Activated T-helper 9 cell treated with anti-CD3 and anti-CD28 coated beads, Interleukin-2, amount 50 U/mL, for 16 hours (primary cell): Measurements from ENCODE around the gene TAOK3.
"Not testable (repeated sequence)": the region's sequence is repeated elsewhere in the genome, so short reads cannot be mapped to it uniquely, and the experiment has no call there.

ENCODE experiments used
- DNase-seq: peaks from one replicate; pipeline ENCODE4 v3.0.0-alpha.2; 2020; ENCODE audit warnings: low read depth

Gene TAOK3

DNA sequence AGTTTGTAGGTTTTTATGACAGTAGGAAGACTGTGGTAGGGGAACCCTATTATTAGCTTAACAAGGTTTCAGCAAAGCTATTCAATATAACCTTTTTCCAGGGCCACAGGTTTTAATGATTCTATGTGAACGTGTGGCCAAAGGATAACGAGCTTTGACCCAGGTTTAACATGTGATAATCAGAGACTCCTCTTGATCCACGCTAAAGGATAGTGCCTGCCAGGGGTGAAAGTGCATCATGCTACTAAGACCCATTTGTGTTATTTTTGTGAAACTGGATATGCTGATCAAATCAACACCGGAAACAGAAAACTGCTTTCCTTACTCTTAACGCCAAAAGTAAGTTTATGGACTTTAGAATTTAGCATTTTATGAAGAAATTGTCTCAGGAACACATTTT lies 909 bp upstream of the TAOK3 start:
- no peak for DNase-seq

DNA sequence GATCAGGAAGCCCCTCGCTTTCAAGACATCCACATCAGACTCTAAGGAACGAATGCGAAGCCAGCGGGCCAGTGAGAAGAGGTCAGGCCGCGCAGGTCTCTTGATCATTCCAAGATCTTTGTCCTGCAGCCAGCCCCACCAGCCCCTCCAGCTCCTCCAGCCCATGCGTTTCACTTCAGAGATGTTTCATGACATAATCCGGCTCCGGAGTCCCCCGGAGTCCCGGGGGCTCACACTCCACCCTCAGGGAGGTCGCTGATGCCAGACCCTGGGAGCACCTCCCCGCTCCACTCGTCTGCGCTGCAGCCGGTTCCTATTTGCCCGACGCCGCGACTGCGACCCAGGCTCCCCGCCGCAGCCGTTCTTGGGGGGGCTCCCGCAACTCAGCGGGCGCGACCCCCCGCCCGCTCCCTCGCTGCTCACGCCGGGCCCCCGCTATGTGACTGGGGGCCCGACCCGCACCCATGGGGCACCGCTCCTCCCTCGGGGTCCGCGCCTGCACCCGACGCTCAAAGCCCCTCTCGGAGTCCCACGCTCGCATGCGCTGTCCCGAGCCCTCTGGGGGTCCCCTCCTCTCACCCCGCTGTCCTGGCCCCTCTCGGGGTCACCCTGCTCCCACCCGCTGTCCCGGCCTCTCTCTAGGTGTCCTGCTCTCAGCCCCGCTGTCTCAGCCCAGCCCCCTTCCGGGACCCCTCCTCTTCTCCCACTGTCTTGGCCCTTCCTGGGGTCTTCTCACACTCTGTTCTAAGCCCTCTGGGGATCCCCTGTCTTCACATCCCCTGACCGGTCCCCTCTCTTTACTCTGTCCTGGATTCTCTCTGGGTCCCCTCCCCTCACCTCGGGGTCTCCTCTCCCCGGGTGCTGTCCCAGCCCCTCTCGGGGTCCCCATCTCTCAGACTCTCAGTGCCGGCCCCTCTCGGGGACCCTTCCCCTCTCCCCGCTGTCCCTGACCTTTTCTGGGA lies 1.1 kb downstream of the TAOK3 start:
- DNase-seq, result peak; percentile 4

DNA sequence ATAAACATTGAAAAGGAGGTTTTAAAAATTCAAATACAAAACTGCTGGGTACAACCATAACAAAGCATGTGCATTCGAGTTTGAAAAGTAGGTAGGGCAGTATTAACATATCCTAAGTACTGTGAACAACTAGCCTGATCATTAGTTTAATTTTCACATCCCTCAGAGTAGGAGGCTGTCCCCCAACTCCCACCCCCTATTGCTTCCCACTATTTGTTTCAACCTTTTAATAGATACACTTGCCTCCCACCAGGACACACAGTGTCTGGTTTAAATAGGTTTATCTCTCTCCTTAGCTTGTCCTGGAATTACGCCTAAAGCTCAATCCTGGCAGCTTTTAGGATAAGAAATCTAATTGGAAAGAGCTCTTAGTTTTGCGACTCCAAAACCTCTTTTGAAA lies 2.1 kb downstream of the TAOK3 start:
- no peak for DNase-seq

DNA sequence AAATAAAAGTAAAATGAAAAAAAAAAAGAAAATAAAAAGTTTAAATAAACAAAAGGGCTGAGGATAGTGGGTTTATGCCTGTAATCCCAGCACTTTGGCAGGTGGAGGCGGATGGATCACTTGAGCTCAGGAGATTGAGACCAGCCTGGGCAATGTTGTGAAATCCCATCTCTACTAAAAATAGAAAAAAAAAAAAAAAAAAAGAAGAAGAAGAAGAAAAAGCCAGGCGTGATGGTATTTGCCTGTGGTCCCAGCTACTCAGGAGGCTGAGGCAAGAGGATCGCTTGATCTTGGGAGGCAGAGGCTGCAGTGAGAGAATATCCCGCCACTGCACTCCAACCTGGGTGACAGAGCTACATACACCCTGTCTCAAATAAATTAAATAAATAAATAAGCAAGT lies 3.9 kb downstream of the TAOK3 start:
- DNase-seq, result no peak

DNA sequence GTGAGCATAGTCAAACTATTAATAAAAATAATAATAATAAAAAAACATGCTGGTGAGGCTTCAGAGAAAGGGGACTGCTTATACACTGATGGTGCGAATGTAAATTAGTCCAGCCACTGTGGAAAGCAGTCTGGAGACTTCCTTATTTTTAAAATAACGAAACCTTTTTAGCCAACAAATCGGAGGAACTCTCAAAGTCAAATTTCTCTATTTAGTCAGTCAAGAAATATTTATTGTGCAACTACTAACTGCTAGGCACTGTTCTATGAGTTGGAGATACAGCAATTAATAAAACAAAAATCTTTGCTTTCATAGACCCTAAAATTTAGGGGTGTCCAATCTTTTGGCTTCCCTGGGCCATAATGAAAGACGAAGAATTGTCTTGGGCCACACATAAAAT lies 10.8 kb downstream of the TAOK3 start:
- DNase-seq, result no peak

DNA sequence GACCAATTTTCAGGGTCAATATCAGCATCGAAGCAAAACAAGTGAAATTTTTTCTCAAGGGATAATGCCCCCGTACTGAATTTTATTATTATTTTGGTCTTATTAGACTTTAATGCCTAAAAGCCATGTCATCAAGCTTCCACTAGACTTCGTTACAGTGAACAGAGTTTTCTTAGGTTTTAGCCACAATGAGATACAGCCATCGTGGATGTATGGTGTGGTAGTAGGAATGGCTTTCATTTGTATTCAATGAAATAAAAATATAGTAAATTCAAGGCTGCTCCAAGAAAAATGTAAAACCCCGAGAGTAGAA lies 11.7 kb downstream of the TAOK3 start:
- DNase-seq, result no peak

DNA sequence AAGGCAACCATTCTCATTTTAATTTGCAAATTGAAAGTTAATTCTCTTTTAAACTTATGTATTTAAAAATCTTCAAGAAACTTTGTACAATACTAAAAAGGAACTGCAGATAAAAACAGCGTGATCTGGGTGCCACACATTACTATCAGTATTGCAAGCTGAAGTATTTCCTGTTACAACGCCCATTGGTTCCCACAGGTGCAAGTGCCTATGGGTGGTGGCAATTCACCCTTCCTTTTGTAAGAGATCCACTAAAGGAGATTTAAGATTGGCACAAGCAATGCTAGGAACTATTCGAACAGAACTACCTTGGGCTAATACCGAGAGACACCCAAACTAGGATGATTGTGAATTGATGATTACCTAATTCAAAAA lies 13.2 kb downstream of the TAOK3 start:
- no peak for DNase-seq

DNA sequence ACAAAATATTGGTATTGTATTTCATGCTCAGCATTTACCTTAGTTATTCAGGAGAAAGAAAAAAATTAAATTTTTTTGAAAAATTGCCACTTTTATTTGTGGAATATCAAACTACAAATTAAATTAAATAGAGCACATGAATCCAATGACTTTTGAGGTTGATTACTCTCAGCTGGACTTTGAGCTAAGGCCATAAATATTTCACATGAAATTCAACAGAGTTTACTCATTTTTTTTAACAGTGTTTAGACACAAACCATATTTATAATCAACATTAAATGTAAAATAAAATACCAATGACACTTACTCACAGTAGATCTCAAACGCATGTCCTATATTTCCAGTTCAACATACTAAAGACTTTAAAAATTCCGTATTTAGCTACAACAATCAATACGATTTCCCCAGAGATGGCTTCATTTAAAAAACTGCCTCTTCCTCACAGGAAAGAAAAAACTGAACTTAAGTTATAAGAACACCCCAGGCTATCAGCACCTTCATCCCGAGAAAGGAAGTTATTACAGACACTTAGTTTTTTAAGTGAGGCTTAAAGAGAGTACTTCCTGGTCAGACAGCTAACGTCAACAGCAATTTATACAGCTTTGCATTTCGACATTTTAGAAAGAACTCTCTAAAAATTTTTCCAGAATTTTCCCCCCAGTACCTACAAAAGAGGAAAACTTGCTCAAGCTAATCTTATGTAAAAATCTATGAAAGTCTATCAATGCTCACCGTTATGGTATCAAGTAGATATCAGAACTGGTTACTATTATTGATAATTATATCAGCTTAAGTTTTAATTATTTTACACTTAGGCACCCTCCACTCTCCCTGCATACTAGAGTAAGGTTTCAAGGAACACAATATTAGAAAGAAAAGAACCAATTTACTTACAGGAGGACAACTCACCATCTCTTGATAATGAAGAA lies 13.8 kb downstream of the TAOK3 start:
- DNase-seq, result no peak

DNA sequence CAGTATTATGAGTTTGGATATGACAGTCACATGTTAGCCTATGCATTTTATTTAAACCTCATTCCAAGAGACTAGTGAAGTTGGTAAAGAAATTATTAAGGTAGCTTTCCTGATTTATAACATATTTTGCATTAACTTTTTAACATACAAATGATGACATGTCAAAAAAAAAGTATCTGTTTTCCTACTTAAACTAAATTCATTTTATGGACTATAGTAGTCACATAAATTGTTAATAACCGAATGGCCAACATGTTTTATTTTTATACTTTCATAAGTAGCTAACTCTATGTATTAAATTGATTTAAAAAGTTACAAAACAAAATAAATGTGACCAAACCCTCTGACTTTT lies 14.7 kb downstream of the TAOK3 start:
- no peak for DNase-seq

DNA sequence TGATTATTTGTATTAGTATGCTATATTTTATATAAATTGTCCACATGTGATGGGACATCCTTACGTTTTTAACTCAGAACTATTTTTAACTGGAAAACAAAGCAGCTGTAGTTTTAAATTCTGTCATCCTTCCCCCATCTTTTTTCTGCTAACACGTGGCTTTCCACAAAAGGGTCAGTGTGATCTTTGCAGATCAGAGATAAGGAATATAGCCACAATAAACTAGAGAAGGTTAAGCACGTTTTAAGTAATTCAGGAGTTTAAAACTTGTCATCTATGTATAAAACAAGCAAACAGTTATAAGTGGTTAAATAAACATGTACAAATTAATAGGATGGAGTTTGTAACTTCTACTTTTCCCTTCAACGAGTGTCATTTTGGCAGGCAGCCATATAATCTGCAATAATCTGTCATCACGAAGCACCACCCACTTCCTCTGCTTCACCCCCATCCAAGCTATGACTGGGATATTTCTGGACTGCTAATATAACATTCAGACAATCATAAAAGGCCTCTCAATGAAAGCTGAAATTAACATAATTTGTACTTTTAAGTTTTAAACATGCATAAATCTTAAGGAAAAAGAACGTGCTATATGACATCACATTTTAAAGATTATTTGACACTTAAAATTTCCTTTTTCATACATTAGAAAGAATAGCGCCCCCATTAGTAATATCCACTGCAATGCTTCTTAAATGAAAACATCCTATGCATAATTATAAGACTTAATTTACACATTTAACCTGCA lies 15.3 kb downstream of the TAOK3 start:
- DNase-seq, result peak; percentile 5

DNA sequence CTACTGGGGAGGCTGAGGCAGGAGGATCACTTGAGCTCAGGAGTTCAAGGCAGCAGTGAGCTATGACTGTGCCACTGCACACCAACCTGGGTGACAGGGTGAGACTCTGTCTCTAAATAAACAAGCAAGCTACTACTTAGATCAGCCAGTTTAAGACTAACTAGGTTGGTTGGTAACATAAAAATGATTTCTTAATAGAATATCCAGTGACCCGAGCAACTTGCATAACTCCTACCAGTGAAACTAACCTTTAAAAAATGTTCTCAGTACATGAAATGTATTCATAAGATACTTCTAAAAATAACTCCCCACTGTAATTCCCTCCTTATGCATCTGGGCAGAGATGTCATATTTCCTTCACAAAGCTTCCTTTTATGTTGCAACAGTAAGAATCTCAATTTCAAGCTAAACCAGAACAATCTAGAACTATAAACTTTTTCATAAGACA lies 15.9 kb downstream of the TAOK3 start:
- no peak for DNase-seq

DNA sequence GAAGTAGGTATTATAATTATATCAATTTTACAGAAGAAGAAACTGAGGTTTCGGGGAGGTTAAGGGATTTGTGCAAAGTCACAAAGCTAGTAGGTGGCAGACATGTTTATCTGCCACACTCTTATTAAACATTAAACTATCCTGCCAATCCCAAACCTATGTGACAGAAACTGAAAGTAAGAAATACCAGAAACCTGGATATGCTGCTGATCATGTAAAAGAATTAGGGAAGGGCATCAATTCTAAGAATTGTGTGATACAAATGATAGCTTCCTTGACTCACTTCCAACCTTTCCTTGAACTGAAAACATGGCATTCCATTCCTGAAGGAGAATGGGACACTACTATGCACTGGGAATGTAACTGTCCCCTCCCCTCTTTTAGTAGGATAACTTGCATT lies 16.9 kb downstream of the TAOK3 start:
- no peak for DNase-seq

DNA sequence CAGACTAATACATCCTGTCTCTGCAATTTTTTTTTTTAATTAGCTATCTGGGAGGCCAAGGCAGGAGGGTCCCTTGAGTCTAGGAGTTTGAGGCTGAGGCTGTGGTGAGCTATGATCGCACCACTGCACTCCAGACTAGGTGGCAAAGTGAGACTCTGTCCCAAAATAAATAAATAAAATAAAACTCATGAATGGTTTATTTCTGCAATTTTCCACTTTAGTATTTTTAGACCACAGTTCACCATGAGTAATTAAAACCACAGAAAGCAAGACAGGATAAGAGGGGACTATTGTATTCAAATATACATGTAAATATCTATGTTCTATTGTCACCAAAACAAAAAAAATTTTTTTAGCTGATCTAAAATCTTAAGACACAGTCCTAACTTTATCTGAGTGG lies 17.8 kb downstream of the TAOK3 start:
- no peak for DNase-seq

DNA sequence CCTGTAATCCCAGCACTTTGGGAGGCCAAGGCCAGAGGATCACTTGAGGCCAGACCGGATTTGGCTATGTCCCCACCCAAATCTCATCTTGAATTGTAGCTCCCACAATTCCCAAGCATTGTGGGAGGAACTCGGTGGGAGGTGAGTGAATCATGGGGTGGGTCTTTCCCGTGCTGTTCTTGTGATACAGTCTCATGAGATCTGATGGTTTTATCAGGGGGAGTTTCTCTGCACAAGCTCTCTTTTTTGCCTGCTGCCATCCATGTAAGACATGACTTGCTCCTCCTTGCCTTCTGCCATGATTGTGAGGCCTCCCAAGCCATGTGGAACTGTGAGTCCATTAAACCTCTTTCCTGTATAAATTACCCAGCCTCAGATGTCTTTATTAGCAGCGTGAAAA lies 18.2 kb downstream of the TAOK3 start:
- not testable (repeated sequence) for DNase-seq

DNA sequence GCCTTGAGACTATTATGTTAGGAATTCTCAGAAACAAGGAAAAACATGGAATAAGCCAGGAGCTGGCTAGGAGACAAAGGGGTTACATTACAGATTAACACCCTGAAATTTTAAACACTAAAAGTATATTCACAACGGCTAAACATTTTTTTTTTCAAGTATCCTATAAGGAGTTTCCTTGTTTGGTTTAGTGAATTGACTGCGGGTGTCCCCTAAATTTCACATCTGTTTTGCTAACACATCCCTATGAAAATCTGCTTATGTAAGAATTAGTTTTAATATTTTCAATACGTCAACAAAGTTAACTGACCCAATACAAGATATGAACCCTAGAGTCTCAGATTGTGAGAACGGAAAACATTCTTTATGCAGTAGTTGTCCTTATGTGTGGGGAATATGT lies 19.0 kb downstream of the TAOK3 start:
- no peak for DNase-seq

DNA sequence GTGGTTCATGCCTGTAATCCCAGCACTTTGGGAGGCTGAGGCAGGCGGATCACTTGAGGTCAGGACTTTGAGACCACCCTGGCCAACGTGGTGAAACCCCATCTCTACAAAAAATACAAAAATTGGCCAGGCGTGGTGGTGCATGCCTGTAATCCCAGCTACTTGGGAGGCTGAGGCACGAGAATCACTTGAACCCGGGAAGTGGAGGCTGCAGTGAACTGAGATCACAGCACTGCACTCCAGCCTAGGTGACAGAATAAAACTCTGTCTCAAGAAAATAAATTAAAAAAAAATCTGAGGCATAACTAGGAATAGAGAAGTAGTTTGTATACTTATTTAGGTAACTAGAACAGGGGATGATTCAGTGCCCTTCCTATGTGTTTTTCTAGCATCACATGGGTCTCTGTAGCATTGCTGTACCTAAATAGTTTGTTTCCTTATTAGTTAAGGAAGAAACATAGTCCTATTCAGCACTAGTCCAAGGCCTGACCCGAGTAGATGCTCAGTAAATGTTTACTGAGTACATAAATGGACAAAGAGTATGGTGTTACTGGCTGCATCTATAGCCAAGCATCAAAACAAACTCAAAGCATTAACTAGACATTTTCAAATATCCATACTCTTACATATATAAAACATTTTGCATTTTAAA lies 21.7 kb downstream of the TAOK3 start:
- no peak for DNase-seq

DNA sequence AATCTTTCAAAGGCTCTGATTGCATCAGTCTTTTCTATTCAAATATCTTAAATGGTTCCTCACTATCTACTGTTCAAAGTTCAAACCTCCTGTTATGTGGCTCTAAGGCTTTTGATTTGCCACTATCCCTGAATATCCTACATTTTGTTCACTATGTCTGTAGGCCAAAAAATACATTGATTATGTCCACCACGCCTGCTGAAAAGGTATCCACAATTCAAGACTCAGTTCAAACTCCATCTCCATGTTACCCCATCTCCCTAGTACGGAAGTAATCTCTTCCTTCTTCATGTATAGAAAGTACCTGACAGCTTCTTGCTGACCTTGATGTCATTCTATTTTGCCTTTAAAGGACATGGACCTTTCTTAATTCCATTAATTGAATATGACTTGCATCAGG lies 24.8 kb downstream of the TAOK3 start:
- DNase-seq, result no peak

DNA sequence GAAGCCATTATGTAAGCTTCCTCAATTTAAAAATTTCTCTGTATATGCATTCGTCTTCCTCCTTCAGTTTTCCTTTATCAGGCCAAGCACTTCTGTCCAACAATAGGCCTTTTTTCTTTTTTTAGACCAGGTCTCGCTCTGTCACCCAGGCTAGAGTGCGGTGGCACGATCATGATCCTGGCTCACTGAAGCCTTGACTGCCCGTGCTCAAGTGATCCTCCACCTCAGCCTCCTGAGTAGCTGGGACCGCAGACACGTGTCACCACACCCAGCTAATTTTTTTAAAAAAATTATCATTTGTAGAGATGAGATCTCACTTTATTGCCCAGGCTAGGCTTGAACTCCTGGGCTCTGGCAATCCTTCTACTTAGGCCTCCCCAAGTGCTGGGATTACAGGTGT lies 25.8 kb downstream of the TAOK3 start:
- DNase-seq, result no peak

DNA sequence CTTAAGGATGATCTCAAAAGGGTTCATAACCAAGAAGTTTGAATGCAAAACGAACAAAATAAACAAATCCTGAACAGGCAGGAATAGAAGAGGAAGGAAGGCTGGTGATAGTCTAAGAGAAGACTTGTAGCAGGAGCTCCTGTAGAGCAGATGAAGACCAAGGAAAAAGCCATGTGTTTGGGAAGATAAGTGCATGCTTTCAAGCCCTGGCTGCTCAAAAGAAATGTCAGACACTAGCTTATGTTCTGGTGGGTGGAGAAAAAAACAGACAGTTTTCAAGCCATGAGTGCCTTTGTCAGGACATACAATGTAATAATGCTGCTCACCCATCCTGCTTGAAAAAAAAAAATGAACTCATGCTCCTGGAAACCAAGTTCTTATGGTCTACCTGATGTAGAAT lies 27.4 kb downstream of the TAOK3 start:
- no peak for DNase-seq

DNA sequence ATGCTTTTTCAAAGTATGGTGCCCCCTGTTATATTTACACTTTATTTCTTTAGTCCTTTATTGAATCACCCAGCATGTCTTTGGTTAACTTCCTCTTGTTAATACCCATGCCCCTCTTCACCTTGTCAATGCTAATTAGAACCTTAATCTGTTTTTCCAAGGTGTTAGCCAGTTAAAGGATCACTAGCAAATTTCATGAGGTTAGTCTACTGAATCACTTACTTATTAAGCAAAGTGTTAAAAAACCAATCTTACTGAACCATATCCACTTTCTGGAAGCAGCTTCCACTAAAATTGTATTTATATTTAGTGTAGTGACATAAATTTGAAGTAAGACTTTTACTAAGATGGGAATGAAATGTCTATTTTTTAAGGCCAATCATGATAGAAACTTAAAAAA lies 27.9 kb downstream of the TAOK3 start:
- DNase-seq, result no peak

DNA sequence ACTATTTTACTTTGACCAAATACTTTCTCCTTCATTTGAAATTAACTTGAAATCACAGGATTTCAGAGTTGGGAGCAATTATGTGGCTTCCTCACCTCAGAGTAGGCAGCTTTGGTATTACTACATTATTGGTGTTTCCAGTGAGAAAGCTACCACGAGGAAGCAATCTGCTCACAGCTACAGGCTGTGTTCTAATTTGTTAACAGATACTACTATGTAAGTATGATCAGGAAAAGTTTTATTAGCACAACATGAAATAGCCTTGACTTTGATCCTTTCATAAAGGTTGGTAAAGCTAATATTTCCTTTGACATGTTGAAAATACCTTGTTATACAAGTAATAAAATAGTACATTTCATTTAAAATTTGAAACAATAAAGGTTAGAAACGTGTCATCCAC lies 30.6 kb downstream of the TAOK3 start:
- no peak for DNase-seq

DNA sequence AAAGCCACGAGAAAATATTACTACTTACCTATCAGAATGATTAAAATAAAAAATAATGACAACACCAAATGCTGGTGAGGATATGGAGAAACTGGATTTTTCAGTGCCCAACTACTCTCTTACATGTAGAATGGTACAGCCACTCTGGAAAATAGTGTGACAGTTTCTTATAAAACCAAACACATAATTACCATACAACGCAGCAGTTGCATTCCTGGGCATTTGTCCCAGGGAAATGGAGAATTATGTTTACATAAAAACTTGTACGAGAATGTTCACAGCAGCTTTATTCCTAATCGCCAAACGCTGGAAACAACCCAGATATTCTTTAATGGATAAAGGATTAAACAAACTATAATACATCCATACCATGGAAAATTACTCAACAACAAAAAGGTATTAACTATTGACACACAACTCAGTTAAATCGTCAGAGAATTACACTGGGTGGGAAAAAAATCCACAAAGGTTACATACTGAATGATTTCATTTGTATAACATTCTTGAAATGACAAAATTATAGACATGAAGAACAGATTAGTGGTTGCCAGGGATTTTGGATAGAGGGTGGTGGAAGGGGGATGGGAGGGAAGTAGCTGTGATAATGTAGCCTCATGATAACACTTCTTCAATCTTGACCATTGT lies 35.4 kb downstream of the TAOK3 start:
- DNase-seq, result no peak
